ENCODE measurements around the gene TCL1A. TPM values are rescaled to one million over a fixed set of nuclear protein-coding genes. Genes with fewer than 3 reads are reported as not detected.

The TCL1A gene
- total RNA-seq, 1 experiment from 2014 or later = 0.30 TPM

DNA sequence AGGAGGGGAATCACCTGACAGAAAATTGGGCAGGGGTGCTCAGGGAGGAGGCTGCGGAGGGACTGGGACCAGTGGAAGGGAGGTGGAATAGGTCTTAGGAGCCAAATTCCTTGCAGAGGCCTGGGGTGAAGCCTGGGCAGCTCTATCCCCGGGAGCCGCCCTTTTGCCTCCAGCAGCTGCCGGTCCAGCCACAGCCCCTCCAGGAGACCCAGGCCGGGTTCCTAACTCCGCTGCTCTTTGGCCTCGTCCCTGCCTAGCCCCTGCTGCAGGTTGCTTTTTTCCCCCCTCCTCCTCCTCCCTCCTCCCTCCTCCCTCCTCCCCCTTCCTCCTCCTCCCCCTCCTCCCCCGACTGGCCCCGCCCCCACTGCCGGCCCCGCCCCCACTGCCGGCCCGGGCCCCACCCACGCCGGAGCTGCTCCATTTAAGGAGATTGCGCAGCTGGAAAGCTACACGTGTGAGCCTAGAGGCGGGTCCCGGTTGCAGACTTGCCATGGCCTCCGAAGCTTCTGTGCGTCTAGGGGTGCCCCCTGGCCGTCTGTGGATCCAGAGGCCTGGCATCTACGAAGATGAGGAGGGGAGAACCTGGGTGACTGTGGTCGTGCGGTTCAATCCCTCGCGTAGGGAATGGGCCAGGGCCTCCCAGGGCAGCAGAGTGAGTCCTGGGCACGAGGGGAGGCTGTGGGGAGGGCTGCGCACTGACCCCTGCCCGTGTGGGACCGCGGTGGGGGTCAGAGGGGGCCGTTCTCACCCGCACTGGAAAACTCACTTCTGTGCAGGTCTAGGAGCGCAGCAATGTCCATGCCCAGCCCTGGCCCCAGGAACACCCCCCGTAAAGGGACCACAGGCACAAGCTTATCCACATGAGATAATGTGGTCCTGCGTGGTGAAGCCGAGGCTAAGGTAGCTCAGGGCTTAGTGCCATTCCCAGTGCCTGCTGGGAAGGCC, 27.7 kb downstream of the TCL1A start, which contains the start of gene TCL1B:
TCL1B (plus strand) TSS at position 449 of the 945 bp plus-strand sequence; CDS start at position 491, 42 bp downstream.
- TF ChIP-seq ZNF274 (IDR thresholded peaks at IDR 0.05; ENCODE audit: low read depth, low read length) = no peak
- no peak for TF ChIP-seq POLR2A (IDR thresholded peaks at IDR 0.05; ENCODE audit: borderline replicate concordance, extremely low read depth, insufficient read depth, insufficient read length)
- TF ChIP-seq, protein P1, sequence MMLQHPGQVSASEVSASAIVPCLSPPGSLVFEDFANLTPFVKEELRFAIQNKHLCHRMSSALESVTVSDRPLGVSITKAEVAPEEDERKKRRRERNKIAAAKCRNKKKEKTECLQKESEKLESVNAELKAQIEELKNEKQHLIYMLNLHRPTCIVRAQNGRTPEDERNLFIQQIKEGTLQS (IDR thresholded peaks at IDR 0.05) = no peak
- no peak for TF ChIP-seq FOSL1 (IDR thresholded peaks at IDR 0.05; ENCODE audit: low read depth)
- TF ChIP-seq CBX3 (IDR thresholded peaks at IDR 0.05; ENCODE audit: low read depth) = no peak
- no peak for TF ChIP-seq ZFX (IDR thresholded peaks at IDR 0.05)
- no peak for TF ChIP-seq JUND (IDR thresholded peaks at IDR 0.05)
- no peak for TF ChIP-seq RAD21 (IDR thresholded peaks at IDR 0.05; ENCODE audit: low read depth)
- no peak for TF ChIP-seq ELF1 (IDR thresholded peaks at IDR 0.05; ENCODE audit: borderline replicate concordance, low read depth)
- no peak for TF ChIP-seq SRF (IDR thresholded peaks at IDR 0.05; ENCODE audit: low read depth)
- no peak for TF ChIP-seq YY1 (IDR thresholded peaks at IDR 0.05; ENCODE audit: extremely low read depth, insufficient replicate concordance, low read depth, low read length)
- TF ChIP-seq, protein P2, sequence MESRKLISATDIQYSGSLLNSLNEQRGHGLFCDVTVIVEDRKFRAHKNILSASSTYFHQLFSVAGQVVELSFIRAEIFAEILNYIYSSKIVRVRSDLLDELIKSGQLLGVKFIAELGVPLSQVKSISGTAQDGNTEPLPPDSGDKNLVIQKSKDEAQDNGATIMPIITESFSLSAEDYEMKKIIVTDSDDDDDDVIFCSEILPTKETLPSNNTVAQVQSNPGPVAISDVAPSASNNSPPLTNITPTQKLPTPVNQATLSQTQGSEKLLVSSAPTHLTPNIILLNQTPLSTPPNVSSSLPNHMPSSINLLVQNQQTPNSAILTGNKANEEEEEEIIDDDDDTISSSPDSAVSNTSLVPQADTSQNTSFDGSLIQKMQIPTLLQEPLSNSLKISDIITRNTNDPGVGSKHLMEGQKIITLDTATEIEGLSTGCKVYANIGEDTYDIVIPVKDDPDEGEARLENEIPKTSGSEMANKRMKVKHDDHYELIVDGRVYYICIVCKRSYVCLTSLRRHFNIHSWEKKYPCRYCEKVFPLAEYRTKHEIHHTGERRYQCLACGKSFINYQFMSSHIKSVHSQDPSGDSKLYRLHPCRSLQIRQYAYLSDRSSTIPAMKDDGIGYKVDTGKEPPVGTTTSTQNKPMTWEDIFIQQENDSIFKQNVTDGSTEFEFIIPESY (IDR thresholded peaks at IDR 0.05; ENCODE audit: extremely low read depth, insufficient replicate concordance, low read length) = no peak
- no peak for TF ChIP-seq EZH2phosphoT487 (IDR thresholded peaks at IDR 0.05; ENCODE audit: borderline replicate concordance)
- TF ChIP-seq POLR2AphosphoS5 (IDR thresholded peaks at IDR 0.05; ENCODE audit: low read depth, low read length) = no peak
- H3K27ac ChIP-seq (ENCODE audit: low read depth, low read length) = no peak within 1 kb of the TSS
- ChIA-PET CTCF (no interaction called here), RAD21 (ENCODE audit: low non-redundant PET in 1 of 2, low total read pairs in 2 of 2, uncharacterized antibody in 2 of 2, unreplicated experiment in 2 of 2) (no interaction called here), POLR2A (no interaction called here)
- H3K9ac ChIP-seq (ENCODE audit: low read length) = no peak within 1 kb of the TSS
- no TSS peak for BruUV-seq (replicated peaks)
- ATAC-seq = peak; percentile 59
- no peak within 1 kb of the TSS for H3K4me2 ChIP-seq (ENCODE audit: low read length)
- intact Hi-C loops (cut with micrococcal nuclease) = no loop called here
- DNase-seq (ENCODE audit: low read depth, low spot score) = no peak
- no peaks in the 10 kb centered on the region for H3K9me2 ChIP-seq (ENCODE audit: insufficient read depth)
- no peak within 1 kb of the TSS for H3K4me3 ChIP-seq (replicated peaks in 1 of 2; ENCODE audit: low read depth in 1 of 2, low read length in 2 of 2)
- peaks cover 12% of the 10 kb centered on the region for H3K27me3 ChIP-seq (ENCODE audit: insufficient read depth, low read length)
- H3K9me3 ChIP-seq (ENCODE audit: control insufficient read depth in 1 of 2, insufficient read depth in 1 of 2, low read depth in 1 of 2, low read length in 2 of 2) = no peaks in the 10 kb centered on the region
- no peak within 1 kb of the TSS for H2AFZ ChIP-seq (ENCODE audit: low read depth, low read length, poor library complexity, severe bottlenecking)
- no peaks in the 10 kb centered on the region for H4K20me1 ChIP-seq (ENCODE audit: insufficient read depth)
- no peaks in the 10 kb centered on the region for H3K4me1 ChIP-seq (ENCODE audit: control insufficient read depth in 1 of 2, insufficient read depth in 2 of 2, low read length in 2 of 2)
- no peaks in the 10 kb centered on the region for H3K36me3 ChIP-seq (ENCODE audit: control insufficient read depth in 1 of 2, insufficient read depth in 2 of 2, low read length in 2 of 2)
- H3K79me2 ChIP-seq (ENCODE audit: insufficient read depth, low read length) = no peaks in the 10 kb centered on the region

Measured in HCT116 (cell line).